HEK293 (cell line): ENCODE data around the gene MLKL.

Experiments
- CTCF ChIA-PET: fragments of 350-600 bp; formaldehyde crosslinking; extraction: SDS; loops from one replicate; lab custom pipeline; 2021; ENCODE audit warnings: antibody characterized with exemption; lab: Yijun Ruan, JAX
- POLR2A ChIA-PET: fragments of 300-600 bp; formaldehyde crosslinking; extraction: SDS; loops from one replicate; lab custom pipeline; 2020; ENCODE audit warnings: antibody characterized with exemption, inconsistent platforms; lab: Yijun Ruan, JAX
- H3K27ac ChIP-seq: fragments of 200-500 bp; sonication (Bioruptor generic); 2 replicates; pipeline ENCODE4 v1.5.1; 2014; ENCODE audit warnings: low read depth, low read length, control low read depth, inconsistent platforms; ENCODE audit errors: extremely low read depth
- H3K36me3 ChIP-seq, 2 experiments: fragments of 200-500 bp in 1 of 2; sonication (Bioruptor generic) in 1 of 2; 1 replicate in 1 of 2; 2 replicates in 1 of 2; pipeline ENCODE4 v1.5.1; 2014 to 2017; ENCODE audit warnings: inconsistent platforms in 2 of 2, low read length in 2 of 2; ENCODE audit not compliant: control insufficient read depth in 2 of 2, insufficient read depth in 1 of 2
- H3K4me1 ChIP-seq: fragments of 200-500 bp; sonication (Bioruptor generic); 2 replicates; pipeline ENCODE4 v1.5.1; 2014; ENCODE audit warnings: mild to moderate bottlenecking, low read length, inconsistent platforms; ENCODE audit not compliant: control insufficient read depth, insufficient read depth
- H3K4me3 ChIP-seq: 2 replicates; pipeline ENCODE4 v1.5.1; 2011; ENCODE audit warnings: low read depth, mild to moderate bottlenecking, control low read depth, low read length, moderate library complexity
- H3K9me3 ChIP-seq: fragments of 200-500 bp; sonication (Bioruptor generic); 2 replicates; pipeline ENCODE4 v1.5.1; 2014; ENCODE audit warnings: low read depth, low read length, inconsistent platforms; ENCODE audit not compliant: control insufficient read depth, insufficient read depth
- BCL11A ChIP-seq: fragments of 450-650 bp; formaldehyde crosslinking; IDR thresholded peaks from 2 replicates; pipeline ENCODE4 v1.5.1; 2016; ENCODE audit warnings: low read depth, missing biosample characterization, missing genetic modification characterization
- FEZF1 ChIP-seq: fragments of 450-650 bp; formaldehyde crosslinking; IDR thresholded peaks from 2 replicates; pipeline ENCODE4 v1.5.1; 2016; ENCODE audit warnings: missing biosample characterization, missing genetic modification characterization
- GFI1B ChIP-seq: fragments of 450-650 bp; formaldehyde crosslinking; IDR thresholded peaks from 2 replicates; pipeline ENCODE4 v1.5.1; 2016; ENCODE audit warnings: missing biosample characterization, missing genetic modification characterization
- KLF7 ChIP-seq: fragments of 450-650 bp; formaldehyde crosslinking; IDR thresholded peaks from 2 replicates; pipeline ENCODE4 v1.5.1; 2016; ENCODE audit warnings: missing biosample characterization, missing genetic modification characterization, borderline replicate concordance
- PRDM10 ChIP-seq: fragments of 450-650 bp; formaldehyde crosslinking; IDR thresholded peaks from 2 replicates; pipeline ENCODE4 v1.5.1; 2016; ENCODE audit warnings: missing biosample characterization, missing genetic modification characterization
- WT1 ChIP-seq: fragments of 450-650 bp; formaldehyde crosslinking; IDR thresholded peaks from 2 replicates; pipeline ENCODE4 v1.5.1; 2016; ENCODE audit warnings: missing biosample characterization, missing genetic modification characterization
- ZBTB11 ChIP-seq: fragments of 450-650 bp; formaldehyde crosslinking; conservative IDR thresholded peaks from 2 replicates; pipeline ENCODE4 v1.5.1; 2016; ENCODE audit warnings: low read depth, missing biosample characterization, missing genetic modification characterization
- ZFP37 ChIP-seq: fragments of 450-650 bp; formaldehyde crosslinking; IDR thresholded peaks from 2 replicates; pipeline ENCODE4 v1.5.1; 2016; ENCODE audit warnings: missing biosample characterization, missing genetic modification characterization
- ZFP69B ChIP-seq: fragments of 450-650 bp; formaldehyde crosslinking; IDR thresholded peaks from 2 replicates; pipeline ENCODE4 v1.5.1; 2016; ENCODE audit warnings: missing biosample characterization, missing genetic modification characterization
- ZNF112 ChIP-seq: fragments of 450-650 bp; formaldehyde crosslinking; IDR thresholded peaks from 2 replicates; pipeline ENCODE4 v1.5.0; 2017; ENCODE audit warnings: missing biosample characterization, missing genetic modification characterization
- ZNF311 ChIP-seq: fragments of 450-650 bp; formaldehyde crosslinking; IDR thresholded peaks from 2 replicates; pipeline ENCODE4 v1.5.1; 2017; ENCODE audit warnings: missing biosample characterization, missing genetic modification characterization, borderline replicate concordance
- ZNF354C ChIP-seq: fragments of 450-650 bp; formaldehyde crosslinking; IDR thresholded peaks from 2 replicates; pipeline ENCODE4 v1.5.1; 2016; ENCODE audit warnings: missing biosample characterization, missing genetic modification characterization, low read depth, borderline replicate concordance
- ZNF423 ChIP-seq: fragments of 450-650 bp; formaldehyde crosslinking; IDR thresholded peaks from 2 replicates; pipeline ENCODE4 v1.5.1; 2016; ENCODE audit warnings: missing biosample characterization, missing genetic modification characterization
- ZNF510 ChIP-seq: fragments of 450-650 bp; formaldehyde crosslinking; IDR thresholded peaks from 2 replicates; pipeline ENCODE4 v1.5.1; 2018; ENCODE audit warnings: mild to moderate bottlenecking, missing genetic modification characterization, missing biosample characterization; ENCODE audit not compliant: insufficient replicate concordance
- ZNF521 ChIP-seq: fragments of 450-650 bp; formaldehyde crosslinking; IDR thresholded peaks from 2 replicates; pipeline ENCODE4 v1.5.1; 2017; ENCODE audit warnings: missing biosample characterization, mild to moderate bottlenecking, missing genetic modification characterization
- ZNF571 ChIP-seq: fragments of 450-650 bp; formaldehyde crosslinking; IDR thresholded peaks from 2 replicates; pipeline ENCODE4 v1.5.0; 2017; ENCODE audit warnings: missing biosample characterization, missing genetic modification characterization
- ZNF596 ChIP-seq: fragments of 450-650 bp; IDR thresholded peaks from 2 replicates; pipeline ENCODE4 v1.5.0; 2018; ENCODE audit warnings: missing biosample characterization, mild to moderate bottlenecking, missing genetic modification characterization, moderate library complexity
- ZNF623 ChIP-seq: fragments of 450-650 bp; formaldehyde crosslinking; IDR thresholded peaks from 2 replicates; pipeline ENCODE4 v1.5.1; 2016; ENCODE audit warnings: missing biosample characterization, missing genetic modification characterization
- ZNF624 ChIP-seq: fragments of 450-650 bp; formaldehyde crosslinking; IDR thresholded peaks from 2 replicates; pipeline ENCODE4 v1.5.1; 2017; ENCODE audit warnings: missing biosample characterization, missing genetic modification characterization
- ZNF658 ChIP-seq: fragments of 450-650 bp; formaldehyde crosslinking; IDR thresholded peaks from 2 replicates; pipeline ENCODE4; 2016; ENCODE audit warnings: missing biosample characterization, missing genetic modification characterization
- ZSCAN16 ChIP-seq: fragments of 450-650 bp; formaldehyde crosslinking; IDR thresholded peaks from 2 replicates; pipeline ENCODE4 v1.5.1; 2016; ENCODE audit warnings: missing biosample characterization, missing genetic modification characterization
- ZSCAN23 ChIP-seq: fragments of 450-650 bp; formaldehyde crosslinking; IDR thresholded peaks from 2 replicates; pipeline ENCODE4 v1.5.1; 2016; ENCODE audit warnings: missing biosample characterization, missing genetic modification characterization
- ZSCAN4 ChIP-seq: fragments of 450-650 bp; formaldehyde crosslinking; IDR thresholded peaks from 2 replicates; pipeline ENCODE4 v1.5.1; 2017; ENCODE audit warnings: missing biosample characterization, missing genetic modification characterization

The MLKL gene

GRCh38 chr16:74718140-74718539 is 17.5 kb upstream of the MLKL start (continued):
- TF ChIP-seq ZSCAN23 (tag by site-specific recombination) (no peak), ZNF423 (no peak), ZNF596 (tag by site-specific recombination) (no peak)

GRCh38 chr16:74717367-74717766 is 16.7 kb upstream of the MLKL start:
- ChIA-PET CTCF (no interaction called here), POLR2A (no interaction called here)
- no peak overlapping the region for H3K27ac ChIP-seq
- TF ChIP-seq FEZF1 (tag by site-specific recombination): no peak
- TF ChIP-seq ZSCAN4 (tag by site-specific recombination): no peak
- TF ChIP-seq, all 188 proteins: peak for 0
- H3K4me3 ChIP-seq: no peak overlapping the region
- no peaks in the 10 kb centered on the region for H3K36me3 ChIP-seq
- H3K9me3 ChIP-seq: no peaks in the 10 kb centered on the region
- no peaks in the 10 kb centered on the region for H3K4me1 ChIP-seq

GRCh38 chr16:74716355-74716754 is 15.7 kb upstream of the MLKL start:
- Histone ChIP-seq H3K27ac (no peak overlapping the region), H3K4me3 (no peak overlapping the region), H3K9me3 (no peaks in the 10 kb centered on the region), H3K36me3 (no peaks in the 10 kb centered on the region), H3K4me1 (no peaks in the 10 kb centered on the region)
- POLR2A ChIA-PET: no interaction called here
- CTCF ChIA-PET: interaction anchor here (1.0 kb wide), 1 partner anchor 146 kb away, joined by 5 read pairs; no protein-coding TSS in a partner anchor
- TF ChIP-seq ZNF311 (tag by site-specific recombination): no peak
- TF ChIP-seq ZNF354C: no peak
- no peak for TF ChIP-seq ZFP69B (tag by site-specific recombination)
- TF ChIP-seq ZBTB11 (tag by site-specific recombination): no peak
- TF ChIP-seq WT1 (tag by site-specific recombination): no peak
- TF ChIP-seq KLF7 (tag by site-specific recombination): no peak
- no peak for TF ChIP-seq ZNF571 (tag by site-specific recombination)
- TF ChIP-seq BCL11A (tag by site-specific recombination): no peak
- no peak for TF ChIP-seq ZNF112 (tag by site-specific recombination)
- no peak for TF ChIP-seq ZNF510
- TF ChIP-seq ZNF624 (tag by site-specific recombination): no peak
- no peak for TF ChIP-seq ZNF658 (tag by site-specific recombination)

- no peaks in the 10 kb centered on the region for H3K9me3 ChIP-seq
- H3K4me3 ChIP-seq: no peak overlapping the region
- ChIA-PET POLR2A (interaction anchor here (0.7 kb wide), 1 partner anchor 9 kb away, joined by 3 read pairs; no protein-coding TSS in a partner anchor), CTCF (interaction anchor here (0.6 to 4.8 kb wide), 6 partner anchors 11 to 149 kb away, joined by 3 to 94 read pairs (median 8); no protein-coding TSS in a partner anchor)
- no peak overlapping the region for H3K27ac ChIP-seq
- no peaks in the 10 kb centered on the region for H3K4me1 ChIP-seq
- H3K36me3 ChIP-seq: no peaks in the 10 kb centered on the region
- TF ChIP-seq ZFP37 (tag by site-specific recombination): no peak
- TF ChIP-seq PRDM10 (tag by site-specific recombination): no peak
- no peak for TF ChIP-seq GFI1B (tag by site-specific recombination)
- TF ChIP-seq ZNF521 (tag by site-specific recombination): no peak
- no peak for TF ChIP-seq ZNF623
- no peak for TF ChIP-seq ZNF624 (tag by site-specific recombination)
- no peak for TF ChIP-seq ZSCAN16 (tag by site-specific recombination)
Observed at GRCh38 chr16:74713876-74714275, 13.2 kb upstream of the MLKL start.
